SJCRH30 (cell line): ENCODE data around the gene P2RX5. TPM values are rescaled to one million over a fixed set of nuclear protein-coding genes. Genes with fewer than 3 reads are reported as not detected.
A peak's percentile ranks its signal among the peaks of the same experiment; 100 is the strongest.

Experiments used
- DNase-seq, 2 experiments: peaks; one replicate each; pipeline ENCODE4 v3.0.0-alpha.2; 2015 to 2020
- H3K27ac ChIP-seq: fragments of 250-450 bp; sonication (Bioruptor Pico); 2 replicates; pipeline ENCODE4 v1.5.1; 2020; ENCODE audit warnings: mild to moderate bottlenecking, moderate library complexity
- H3K27me3 ChIP-seq: fragments of 250-450 bp; sonication (Bioruptor Pico); 2 replicates; pipeline ENCODE4 v1.5.1; 2020; ENCODE audit warnings: mild to moderate bottlenecking, moderate library complexity
- H3K36me3 ChIP-seq: fragments of 250-450 bp; sonication (Bioruptor Pico); 2 replicates; pipeline ENCODE4 v1.5.1; 2020; ENCODE audit warnings: mild to moderate bottlenecking, moderate library complexity
- H3K4me1 ChIP-seq: fragments of 250-450 bp; sonication (Bioruptor Pico); 2 replicates; pipeline ENCODE4 v1.5.1; 2020; ENCODE audit warnings: mild to moderate bottlenecking, moderate library complexity
- H3K4me3 ChIP-seq: fragments of 250-450 bp; sonication (Bioruptor Pico); 2 replicates; pipeline ENCODE4 v1.5.1; 2020; ENCODE audit warnings: mild to moderate bottlenecking, moderate library complexity
- H3K9me3 ChIP-seq: fragments of 250-450 bp; sonication (Bioruptor Pico); replicated peaks from 2 replicates; pipeline ENCODE4 v1.5.1; 2020; ENCODE audit warnings: mild to moderate bottlenecking, moderate library complexity
- total RNA-seq: library from RNA; depleted of rRNA; stranded (reverse); fragments of >200 nt; shearing (Covaris generic); gene quantifications from 2 replicates; pipeline ENCODE4 v1.2.3, GENCODE V29; 2014

P2RX5 gene
- total RNA-seq, 1 experiment from 2014 or later = 1.2 TPM

DNA sequence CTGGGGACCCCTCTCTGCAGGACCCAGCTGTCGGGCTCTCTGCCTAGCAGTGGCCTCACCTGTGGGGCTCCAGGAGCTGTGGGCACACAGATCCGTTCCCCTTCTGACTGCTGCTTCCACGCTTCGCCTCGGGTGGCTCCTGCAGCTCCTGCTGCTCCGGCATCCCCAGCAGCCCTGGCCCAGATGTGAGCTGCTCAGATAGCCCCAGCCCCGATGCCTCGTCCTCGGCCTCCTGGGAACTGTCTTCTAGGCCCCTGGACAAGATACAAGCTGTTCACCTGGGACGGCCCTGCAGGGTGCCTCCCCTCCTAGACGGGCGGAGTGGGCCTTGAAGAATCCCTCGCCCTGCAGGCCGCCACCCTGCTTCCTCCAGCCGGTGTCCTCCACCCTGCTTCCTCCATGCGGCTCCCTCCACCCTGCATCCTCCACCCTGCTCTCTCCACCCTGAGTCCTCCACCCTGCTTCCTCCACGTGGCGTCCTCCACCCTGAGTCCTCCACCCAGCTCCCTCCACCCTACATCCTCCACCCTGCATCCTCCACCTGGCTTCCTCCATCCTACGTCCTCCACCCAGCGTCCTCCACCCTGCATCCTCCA lies 16.3 kb downstream of the P2RX5 start:
- Histone ChIP-seq H3K27ac (no peak overlapping the region), H3K9me3 (no peaks in the 10 kb centered on the region), H3K27me3 (no peaks in the 10 kb centered on the region), H3K4me3 (no peak overlapping the region), H3K36me3 (no peaks in the 10 kb centered on the region), H3K4me1 (no peaks in the 10 kb centered on the region)
- DNase-seq = no peak

DNA sequence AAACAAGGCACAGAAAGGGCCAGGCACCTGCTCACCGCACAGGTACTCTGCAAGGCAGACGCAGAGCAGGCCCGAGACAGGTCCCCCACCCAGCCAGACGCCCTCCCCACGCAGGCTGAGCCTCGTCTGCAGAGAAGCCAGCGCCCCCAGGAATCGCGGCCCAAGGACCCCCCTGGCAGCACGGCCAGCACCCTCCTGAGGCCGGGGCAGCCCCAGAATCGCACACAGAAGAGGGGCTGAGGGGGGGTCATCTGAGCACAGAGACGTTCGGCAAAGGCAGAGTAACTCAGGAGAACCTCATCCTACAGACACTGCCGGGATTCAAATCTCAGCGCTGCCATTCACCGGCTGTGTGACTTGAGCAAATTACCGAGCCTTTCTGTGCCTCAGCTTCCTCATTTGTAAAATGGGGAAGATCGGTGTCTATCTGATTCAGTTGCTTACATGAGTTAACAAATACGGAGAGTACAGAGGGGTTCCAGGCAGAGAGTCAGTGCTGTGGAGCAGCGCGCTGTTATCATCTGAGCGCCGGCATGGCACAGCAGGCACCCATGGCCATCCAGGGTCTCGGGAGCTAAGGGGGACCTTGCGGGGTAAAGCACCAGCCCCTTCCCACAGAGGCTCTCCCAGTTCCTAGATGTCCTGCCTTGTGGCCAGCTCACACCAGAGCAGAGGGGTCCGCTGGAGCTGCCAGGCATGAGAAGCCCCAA lies 17.0 kb downstream of the P2RX5 start:
- H3K4me1 ChIP-seq = no peaks in the 10 kb centered on the region
- no peak overlapping the region for H3K27ac ChIP-seq
- no peaks in the 10 kb centered on the region for H3K27me3 ChIP-seq
- no peak for DNase-seq
- no peaks in the 10 kb centered on the region for H3K36me3 ChIP-seq
- H3K9me3 ChIP-seq = no peaks in the 10 kb centered on the region
- no peak overlapping the region for H3K4me3 ChIP-seq

DNA sequence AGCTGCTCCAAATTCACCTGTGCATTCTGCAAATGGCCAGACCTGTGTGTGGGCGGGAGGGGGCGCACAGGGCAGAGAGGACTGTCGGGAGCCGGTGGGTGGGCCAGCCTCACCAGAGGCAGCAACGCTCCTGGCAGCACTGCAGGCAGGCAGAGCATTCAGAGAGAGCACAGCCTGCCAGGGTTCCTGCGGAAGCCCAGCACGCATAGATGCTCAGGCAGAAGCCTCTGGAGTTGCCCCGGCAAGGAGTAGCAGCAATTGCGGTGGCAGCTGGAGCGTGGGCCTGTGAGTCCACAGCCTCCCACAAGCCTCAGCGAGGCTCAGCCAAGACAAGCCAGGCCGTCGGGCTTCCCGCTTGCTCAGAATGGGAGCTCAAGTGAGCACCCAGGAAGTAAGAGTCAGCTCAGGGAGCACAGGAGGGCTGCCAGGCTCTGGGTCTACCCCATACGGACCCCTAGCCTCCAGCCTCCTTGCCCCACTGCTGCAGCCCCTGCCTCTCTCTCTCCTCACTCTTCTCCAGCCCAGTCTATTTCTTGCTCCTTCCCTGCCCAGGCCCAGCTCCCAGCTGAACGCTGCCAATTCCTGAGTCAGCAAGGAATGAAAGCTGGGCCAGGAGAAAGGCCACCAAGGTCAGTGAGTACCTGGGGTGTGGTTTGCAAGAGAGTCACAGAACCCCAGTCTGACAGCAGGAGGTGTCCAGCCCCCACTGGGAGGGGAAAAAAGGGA lies 17.7 kb downstream of the P2RX5 start:
- H3K27me3 ChIP-seq = no peaks in the 10 kb centered on the region
- no peaks in the 10 kb centered on the region for H3K4me1 ChIP-seq
- no peak overlapping the region for H3K4me3 ChIP-seq
- no peaks in the 10 kb centered on the region for H3K9me3 ChIP-seq
- no peak overlapping the region for H3K27ac ChIP-seq
- no peak for DNase-seq
- H3K36me3 ChIP-seq = no peaks in the 10 kb centered on the region

DNA sequence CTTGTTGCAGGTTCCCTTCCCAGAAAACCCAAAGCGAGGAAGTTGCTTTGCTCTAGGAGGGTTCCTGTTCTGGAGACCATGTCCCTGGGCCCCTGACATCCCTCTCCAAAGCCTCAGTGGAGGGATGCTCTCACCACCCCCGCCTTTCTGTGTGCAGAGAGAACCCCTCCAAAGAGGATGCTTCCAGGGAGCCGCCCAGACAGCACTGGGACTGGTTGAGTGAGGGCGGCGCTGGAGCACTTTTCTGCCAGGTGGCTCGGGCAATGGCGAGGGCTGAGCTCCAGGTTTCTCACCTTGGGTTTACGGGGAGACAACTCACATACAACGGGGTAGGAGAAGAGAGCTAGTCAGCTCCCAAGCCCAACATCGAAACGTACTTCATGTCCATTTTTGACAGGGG lies 20.1 kb downstream of the P2RX5 start:
- H3K9me3 ChIP-seq = no peaks in the 10 kb centered on the region
- DNase-seq = no peak
- H3K4me3 ChIP-seq = no peak overlapping the region
- no peaks in the 10 kb centered on the region for H3K4me1 ChIP-seq
- H3K27me3 ChIP-seq = no peaks in the 10 kb centered on the region
- H3K36me3 ChIP-seq = no peaks in the 10 kb centered on the region
- H3K27ac ChIP-seq = no peak overlapping the region

DNA sequence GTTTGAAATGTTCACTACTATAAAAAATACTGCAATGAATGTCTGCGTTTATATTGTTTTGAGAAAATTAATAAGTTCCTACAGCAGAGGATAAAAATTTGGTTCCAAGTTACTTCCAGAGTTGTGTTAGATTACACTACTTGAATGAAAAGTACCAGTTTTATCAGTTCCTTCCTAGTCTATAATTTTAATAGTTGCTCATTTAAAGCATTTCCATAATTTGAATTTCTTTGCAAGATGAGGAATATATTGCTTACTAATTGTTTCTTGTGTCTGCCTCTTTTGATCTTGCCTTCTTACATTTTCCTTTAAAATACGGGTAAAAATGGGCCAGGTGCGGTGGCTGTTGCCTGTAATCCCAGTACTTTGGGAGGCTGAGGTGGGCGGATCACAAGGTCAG lies 23.4 kb downstream of the P2RX5 start:
- Histone ChIP-seq H3K27me3 (no peaks in the 10 kb centered on the region), H3K9me3 (no peaks in the 10 kb centered on the region), H3K4me3 (no peak overlapping the region), H3K36me3 (no peaks in the 10 kb centered on the region), H3K27ac (no peak overlapping the region), H3K4me1 (no peaks in the 10 kb centered on the region)
- no peak for DNase-seq

DNA sequence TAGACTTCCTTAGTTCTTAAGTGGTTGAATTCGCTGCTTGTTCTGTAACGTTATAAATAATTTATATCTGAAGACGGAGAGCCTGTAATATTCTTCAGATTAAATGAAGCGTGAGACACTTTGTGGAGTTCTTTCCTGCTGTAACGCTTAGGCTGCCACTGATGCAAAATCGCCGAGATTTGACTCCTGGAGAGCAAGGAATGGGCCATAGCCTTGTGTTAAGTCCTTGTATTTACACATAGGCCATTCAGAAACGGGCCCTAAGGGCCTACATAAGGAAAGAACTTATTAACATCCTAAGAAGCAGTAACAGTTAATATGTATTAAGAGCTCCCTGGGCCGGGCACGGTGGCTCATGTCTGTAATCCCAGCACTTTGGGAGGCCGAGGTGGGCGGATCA lies 26.4 kb downstream of the P2RX5 start:
- no peaks in the 10 kb centered on the region for H3K36me3 ChIP-seq
- H3K9me3 ChIP-seq = no peaks in the 10 kb centered on the region
- H3K4me3 ChIP-seq = peak overlapping the region; percentile 83
- DNase-seq = no peak
- no peak overlapping the region for H3K27ac ChIP-seq
- no peaks in the 10 kb centered on the region for H3K4me1 ChIP-seq
- no peaks in the 10 kb centered on the region for H3K27me3 ChIP-seq

DNA sequence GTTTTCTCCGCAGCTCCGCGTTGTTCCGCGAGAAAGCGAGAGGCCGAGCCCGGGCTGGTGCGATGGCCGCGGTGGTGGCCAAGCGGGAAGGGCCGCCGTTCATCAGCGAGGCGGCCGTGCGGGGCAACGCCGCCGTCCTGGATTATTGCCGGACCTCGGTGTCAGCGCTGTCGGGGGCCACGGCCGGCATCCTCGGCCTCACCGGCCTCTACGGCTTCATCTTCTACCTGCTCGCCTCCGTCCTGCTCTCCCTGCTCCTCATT lies 26.9 kb downstream of the P2RX5 start:
- H3K9me3 ChIP-seq = no peaks in the 10 kb centered on the region
- H3K27me3 ChIP-seq = no peaks in the 10 kb centered on the region
- DNase-seq = no peak
- H3K36me3 ChIP-seq = no peaks in the 10 kb centered on the region
- peak overlapping the region; percentile 63 for H3K27ac ChIP-seq
- peak overlapping the region; percentile 83 for H3K4me3 ChIP-seq
- H3K4me1 ChIP-seq = no peaks in the 10 kb centered on the region

DNA sequence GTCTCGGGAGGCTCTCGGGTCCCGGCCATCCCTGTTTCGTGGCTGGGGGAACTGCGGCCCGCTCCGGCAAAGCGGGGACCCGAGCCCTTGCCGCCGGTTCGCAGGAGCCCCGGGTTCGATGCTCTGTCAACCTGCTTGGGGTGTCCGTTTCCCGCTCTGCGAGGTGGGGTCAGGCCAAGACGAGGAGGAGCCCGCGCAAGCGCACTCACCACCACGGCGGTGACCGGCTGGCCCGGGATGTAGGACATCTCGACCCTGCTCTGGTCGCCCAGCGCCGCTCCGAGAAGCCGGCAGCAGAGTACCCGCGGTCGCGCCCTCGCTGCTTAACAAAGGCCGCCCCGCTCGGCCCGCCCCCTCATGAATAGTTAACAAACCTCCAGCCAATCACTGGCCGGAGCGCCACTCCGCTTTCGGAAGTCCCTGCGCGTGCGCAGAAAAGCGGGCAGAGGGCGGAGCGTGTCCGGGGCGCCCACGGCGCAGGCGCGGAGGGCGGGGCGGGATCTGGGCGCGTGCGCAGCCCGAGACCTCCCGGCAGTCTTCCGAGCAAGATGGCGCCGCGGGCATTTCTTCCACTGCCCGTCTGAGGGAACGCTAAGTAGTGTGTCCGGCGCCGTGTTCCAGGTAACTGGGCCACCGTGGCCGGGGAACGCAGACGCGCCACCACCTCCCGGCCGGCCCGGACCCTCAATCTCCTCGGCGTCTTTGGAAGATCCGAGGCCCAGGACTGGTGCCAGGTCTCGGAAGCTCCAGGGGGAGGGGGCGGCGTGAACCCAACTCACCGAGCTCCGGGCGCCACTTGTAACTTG lies 27.5 kb downstream of the P2RX5 start, which contains the start of the genes EMC6 and TAX1BP3:
TSS of gene EMC6 (plus strand) at position 534 of the 806 bp plus-strand sequence. CDS start 335 bp downstream, outside the sequence.
TSS of gene TAX1BP3 (minus strand) at position 300 of the 806 bp plus-strand sequence. CDS start at position 248, 52 bp downstream.
- Histone ChIP-seq H3K36me3 (no peaks in the 10 kb centered on the region), H3K27me3 (no peaks in the 10 kb centered on the region), H3K27ac (peak within 1 kb of the TSS; percentile 82), H3K4me3 (peak within 1 kb of the TSS; percentile 83), H3K9me3 (no peaks in the 10 kb centered on the region), H3K4me1 (no peaks in the 10 kb centered on the region)
- DNase-seq = peak; percentile 95 to 96

DNA sequence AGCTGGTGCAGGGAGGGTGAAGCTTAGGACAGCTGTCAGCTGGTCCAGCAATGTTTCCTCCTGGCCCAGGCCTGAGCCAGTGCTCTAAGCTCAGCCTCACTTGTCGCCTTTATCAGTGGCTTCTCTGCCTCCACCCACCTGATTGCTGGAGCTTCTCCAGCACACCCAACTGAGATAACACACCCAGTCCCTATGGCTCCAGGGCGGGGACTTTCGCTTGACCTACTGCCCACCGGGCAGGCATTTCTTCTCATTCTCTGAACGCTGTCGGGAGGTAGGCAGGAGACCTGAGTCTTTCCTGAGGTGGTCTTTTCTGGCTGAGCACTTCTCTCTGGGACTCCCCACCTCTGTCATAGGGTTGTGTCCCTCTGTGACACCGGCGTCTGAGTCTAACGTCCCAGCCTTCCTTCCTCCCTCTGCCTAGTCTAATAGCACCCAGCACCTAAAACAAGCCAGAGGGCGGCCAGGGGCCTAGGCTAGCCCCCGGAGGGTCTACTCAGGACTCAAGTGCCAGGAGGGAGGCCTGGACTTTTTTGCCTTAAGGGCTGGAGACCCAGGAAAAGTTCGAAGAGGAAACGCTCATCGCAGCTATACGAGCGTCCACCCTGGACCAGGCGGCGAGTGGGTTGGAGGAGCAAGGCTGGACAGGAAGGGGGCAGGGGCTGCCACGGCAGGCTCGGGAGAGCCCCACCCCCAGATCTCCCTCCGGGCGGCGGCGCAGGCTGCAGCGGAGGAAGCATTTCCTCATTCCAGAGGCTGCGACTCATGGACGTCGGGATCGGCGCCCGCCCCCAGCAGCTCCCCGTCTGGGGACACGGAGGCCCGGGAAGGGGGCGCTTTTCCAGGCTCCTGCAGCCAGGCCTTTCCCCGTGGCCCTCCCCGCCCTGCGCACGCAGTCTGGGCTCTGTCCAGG lies 28.3 kb downstream of the P2RX5 start:
- Histone ChIP-seq H3K36me3 (no peaks in the 10 kb centered on the region), H3K4me1 (no peaks in the 10 kb centered on the region), H3K27ac (peak overlapping the region; percentile 82), H3K9me3 (no peaks in the 10 kb centered on the region), H3K27me3 (no peaks in the 10 kb centered on the region), H3K4me3 (peak overlapping the region; percentile 83)
- DNase-seq = peak; percentile 76 to 83

DNA sequence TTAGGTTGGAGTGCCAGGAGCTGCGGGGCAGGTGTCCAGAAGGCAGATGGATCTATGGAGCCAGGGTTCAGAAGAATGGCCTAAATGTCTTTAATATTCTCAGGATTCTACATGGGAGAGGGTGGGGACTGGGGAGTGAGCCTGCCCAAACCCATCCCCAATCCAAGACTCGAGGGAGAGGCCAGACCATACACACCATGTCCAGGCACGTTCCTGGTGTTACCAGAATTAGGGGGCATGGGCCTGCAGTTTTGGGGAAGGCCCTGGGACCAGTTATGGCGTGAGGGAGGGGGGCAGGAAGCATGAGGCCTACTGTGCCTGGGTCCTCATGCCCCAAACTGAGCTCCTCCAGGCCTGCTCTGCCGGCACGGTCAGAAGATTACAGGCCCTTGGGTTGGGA lies 29.4 kb downstream of the P2RX5 start:
- DNase-seq = no peak
- H3K9me3 ChIP-seq = no peaks in the 10 kb centered on the region
- H3K36me3 ChIP-seq = no peaks in the 10 kb centered on the region
- no peaks in the 10 kb centered on the region for H3K4me1 ChIP-seq
- H3K27ac ChIP-seq = no peak overlapping the region
- no peak overlapping the region for H3K4me3 ChIP-seq
- H3K27me3 ChIP-seq = no peaks in the 10 kb centered on the region

DNA sequence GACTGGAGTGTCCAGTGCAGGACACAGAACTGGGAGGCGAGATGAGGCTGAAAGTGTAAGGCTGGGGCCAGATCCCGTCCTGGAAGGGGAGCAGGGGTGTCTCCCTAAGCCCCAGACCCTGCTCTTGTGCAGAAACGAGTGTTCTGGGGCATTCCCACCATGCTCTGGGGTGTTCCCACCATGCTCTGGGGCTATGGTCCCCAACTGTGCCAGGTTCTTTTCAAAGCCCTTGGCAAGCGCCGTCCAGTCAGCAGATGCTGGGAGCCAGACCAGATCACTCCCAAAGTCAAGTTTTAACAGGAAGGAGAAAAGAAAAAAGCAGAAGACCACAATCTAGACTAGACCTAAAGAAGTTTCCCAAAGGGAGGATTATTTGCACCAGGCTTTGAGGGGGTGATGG lies 30.1 kb downstream of the P2RX5 start:
- DNase-seq = no peak
- no peak overlapping the region for H3K4me3 ChIP-seq

DNA sequence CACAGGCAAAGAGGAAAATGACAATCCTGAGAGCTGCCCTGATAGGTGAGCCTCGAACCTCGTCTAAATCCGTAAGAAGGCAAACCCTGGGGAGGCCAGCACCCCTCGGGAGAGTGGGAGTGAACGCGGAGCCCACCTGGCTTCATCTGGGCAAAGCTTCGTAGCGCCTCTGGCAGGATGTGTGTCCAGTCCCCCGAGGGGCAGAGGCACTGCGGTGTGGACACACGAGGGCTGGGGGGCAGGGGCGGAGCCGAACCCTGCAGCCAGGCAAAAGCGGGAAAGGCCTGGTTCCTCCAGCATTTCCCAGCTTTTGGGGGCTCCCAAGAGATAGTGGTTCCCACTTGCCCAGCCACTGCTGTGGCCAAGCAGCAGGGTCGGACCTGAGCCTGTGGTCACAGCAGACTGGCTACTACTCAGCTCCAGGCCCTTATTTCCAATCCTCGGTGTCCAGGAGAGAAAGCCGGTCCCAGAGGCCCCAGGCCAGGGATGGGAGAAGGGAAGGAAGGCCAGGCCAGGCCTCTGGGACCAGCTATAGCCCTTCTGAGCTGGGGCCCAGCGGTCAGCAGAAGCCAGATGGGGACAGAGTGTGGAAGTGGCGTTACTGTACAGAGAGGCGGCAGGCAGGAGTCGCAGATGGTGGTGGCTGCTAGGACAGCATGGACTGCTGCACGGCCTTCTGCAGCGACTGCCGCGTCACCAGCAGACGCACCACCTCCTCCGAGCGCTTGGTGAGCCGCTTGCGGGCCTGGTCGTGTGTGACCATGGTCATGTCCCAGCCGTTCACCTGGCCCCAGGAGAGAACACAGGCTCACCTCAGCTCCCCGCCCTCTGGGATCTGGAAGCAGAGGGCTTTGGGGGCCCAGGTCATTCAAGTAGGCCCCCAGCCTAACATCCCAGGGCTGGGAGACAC lies 32.6 kb downstream of the P2RX5 start:
- DNase-seq = no peak
- Histone ChIP-seq H3K4me1 (no peaks in the 10 kb centered on the region; the same call in 1 of the 2 replicates), H3K27me3 (no peaks in the 10 kb centered on the region), H3K27ac (no peak overlapping the region), H3K9me3 (no peaks in the 10 kb centered on the region), H3K4me3 (no peak overlapping the region), H3K36me3 (no peaks in the 10 kb centered on the region)

More for the DNA sequence above, 30.1 kb downstream of the P2RX5 start:
- H3K27ac ChIP-seq = no peak overlapping the region
- H3K9me3 ChIP-seq = no peaks in the 10 kb centered on the region
- H3K36me3 ChIP-seq = no peaks in the 10 kb centered on the region
- H3K27me3 ChIP-seq = no peaks in the 10 kb centered on the region
- no peaks in the 10 kb centered on the region for H3K4me1 ChIP-seq

DNA sequence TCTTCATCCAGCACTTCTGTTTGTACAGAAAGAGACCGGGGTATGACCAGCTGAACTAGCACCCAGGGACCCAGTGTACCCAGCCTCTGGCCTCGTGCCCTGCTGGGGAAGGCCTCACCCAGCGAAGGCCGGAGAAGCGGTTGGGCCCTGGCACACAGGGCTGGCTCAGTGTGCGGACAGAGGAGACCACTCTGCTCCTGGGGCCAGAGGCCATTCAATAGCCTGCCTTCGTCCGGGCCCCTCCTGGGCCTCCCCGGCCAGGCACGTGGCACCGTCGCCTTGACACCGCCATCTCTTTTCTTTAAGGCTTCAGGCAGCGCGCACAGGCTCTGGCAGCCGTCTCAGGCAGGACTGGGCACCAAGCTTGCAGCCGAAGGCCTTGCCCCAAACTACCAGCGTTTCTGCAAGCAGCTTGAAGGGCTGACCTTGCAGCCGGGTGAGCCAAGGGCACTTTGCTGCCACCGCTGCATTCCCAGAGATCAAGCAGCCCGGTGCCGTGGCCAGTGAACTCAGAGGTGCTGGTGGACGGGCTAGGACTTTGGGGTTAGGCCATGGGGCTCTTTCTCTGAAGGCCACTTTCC lies 35.6 kb downstream of the P2RX5 start:
- H3K27ac ChIP-seq = no peak overlapping the region
- no peaks in the 10 kb centered on the region for H3K9me3 ChIP-seq
- no peaks in the 10 kb centered on the region; the same call in 1 of the 2 replicates for H3K4me1 ChIP-seq
- DNase-seq = no peak
- no peak overlapping the region for H3K4me3 ChIP-seq
- H3K36me3 ChIP-seq = no peaks in the 10 kb centered on the region
- no peaks in the 10 kb centered on the region for H3K27me3 ChIP-seq
